HT-29 (cell line): Measurements from ENCODE around the gene WARS2. TPM values are rescaled to one million over a fixed set of nuclear protein-coding genes. Genes with fewer than 3 reads are reported as not detected.
"Not testable (repeated sequence)": the region's sequence is repeated elsewhere in the genome, so short reads cannot be mapped to it uniquely, and the experiment has no call there.

Experiments
- DNase-seq: peaks from one replicate; pipeline ENCODE4 v3.0.0-alpha.2; 2015; ENCODE audit warnings: low spot score
- total RNA-seq: library from RNA; depleted of rRNA; stranded (reverse); fragments of >200 nt; shearing (Covaris generic); gene quantifications from 2 replicates; pipeline ENCODE4 v1.2.3, GENCODE V29; 2014; rRNA removed

The WARS2 gene
- 13.1 and 16.4 TPM in 2 replicates for total RNA-seq

DNA sequence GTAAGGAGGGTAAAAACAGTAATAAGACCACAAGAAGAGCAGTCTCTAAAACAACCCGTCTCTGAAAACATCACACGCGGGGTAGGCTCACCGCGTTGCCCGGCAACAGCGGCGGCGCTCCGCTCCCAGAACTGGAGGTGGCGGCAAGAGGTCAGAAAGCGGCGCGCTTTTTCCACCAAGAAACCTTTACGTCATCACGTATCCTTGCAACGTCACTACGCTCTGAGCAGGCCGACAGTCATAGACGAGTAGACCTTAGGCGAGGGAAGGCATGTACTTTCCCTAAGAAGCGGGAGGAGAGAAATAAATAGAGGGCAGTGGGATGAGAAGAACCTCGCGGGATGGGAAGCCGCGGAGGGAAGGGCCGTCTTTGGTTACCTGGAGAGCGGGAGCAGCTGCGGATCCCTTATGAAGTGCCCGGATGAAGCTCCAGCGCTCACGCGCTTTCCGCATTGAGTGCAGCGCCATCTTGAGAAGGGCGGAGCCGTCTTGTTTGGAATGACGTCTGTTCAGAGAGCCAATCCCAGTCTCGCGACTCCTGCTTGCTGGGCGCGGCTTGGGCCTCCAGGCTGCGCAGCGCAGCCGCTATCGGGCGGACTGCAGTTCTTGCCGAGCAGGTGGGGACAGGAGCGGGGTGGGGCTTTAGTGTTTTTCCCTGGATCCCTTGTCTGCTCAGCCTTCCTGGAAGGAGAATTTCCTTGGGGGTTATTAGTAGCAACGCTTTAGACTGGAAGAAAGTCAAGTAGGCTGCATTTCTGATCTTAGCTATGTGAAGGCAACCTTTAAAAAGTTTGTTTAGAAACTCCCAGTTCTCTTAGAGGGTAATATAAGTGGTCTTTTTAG is at the start of gene WARS2:
Gene WARS2 (minus strand): TSS at position 477 of the 843 bp plus-strand sequence. CDS start 9 bp downstream, at position 468.
- peak; percentile 98 for DNase-seq

DNA sequence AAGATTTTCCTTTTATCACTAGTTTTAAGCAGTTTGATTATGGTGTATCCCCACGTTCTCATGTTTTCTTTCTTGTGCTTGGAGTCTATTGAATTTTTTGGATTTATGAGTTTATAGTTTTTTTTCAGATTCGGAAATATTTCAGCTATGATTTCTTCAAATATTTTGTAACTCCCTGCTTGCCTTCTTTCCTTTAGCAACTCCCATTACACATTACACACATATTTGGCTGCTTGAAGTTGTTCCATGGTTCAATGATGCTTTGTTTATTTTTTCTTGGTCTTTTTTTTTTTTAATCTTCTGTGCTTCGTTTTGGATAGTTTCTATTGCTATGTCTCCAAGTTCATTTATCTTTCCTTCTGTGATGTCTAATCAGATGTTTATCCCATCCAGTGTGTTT is 48.5 kb upstream of the WARS2 start:
- no peak for DNase-seq

GRCh38 chr1:119187416-119187815 is 47.0 kb upstream of the WARS2 start:
- no peak for DNase-seq

DNA sequence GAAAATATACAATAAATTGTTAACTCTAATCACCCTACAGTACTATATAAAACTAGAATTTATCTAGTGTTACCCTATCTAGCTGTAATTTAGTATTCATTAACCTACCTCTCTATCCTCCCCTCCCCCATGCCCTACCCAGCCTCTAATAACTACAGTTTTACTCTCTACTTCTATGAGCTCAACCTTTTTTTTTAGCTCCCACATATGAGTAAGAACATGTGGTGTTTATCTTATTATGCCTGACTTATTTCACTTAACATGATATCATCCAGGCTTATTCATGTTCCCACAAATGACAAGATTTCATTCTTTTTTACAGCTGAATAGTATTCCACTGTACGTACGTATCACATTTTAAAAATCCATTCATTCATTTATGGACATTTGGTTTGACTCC is 46.0 kb upstream of the WARS2 start:
- DNase-seq: no peak

DNA sequence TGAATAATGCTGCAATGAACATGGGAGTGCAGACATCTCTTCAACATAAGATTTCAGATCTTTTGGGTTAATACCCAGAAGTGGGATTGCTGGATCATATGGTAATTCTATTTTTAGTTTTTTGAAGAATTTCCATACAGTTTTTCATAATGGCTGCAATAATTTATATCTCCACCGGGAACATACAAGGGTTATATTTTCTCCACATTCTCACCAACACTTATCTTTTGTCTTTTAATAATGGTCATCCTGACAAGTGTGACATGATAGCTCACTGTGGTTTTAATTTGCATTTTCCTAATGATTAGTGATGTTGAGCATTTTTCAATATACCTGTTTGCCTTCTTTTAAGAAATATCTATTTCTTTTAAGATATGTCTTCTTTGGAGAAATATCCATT is 44.5 kb upstream of the WARS2 start:
- no peak for DNase-seq

DNA sequence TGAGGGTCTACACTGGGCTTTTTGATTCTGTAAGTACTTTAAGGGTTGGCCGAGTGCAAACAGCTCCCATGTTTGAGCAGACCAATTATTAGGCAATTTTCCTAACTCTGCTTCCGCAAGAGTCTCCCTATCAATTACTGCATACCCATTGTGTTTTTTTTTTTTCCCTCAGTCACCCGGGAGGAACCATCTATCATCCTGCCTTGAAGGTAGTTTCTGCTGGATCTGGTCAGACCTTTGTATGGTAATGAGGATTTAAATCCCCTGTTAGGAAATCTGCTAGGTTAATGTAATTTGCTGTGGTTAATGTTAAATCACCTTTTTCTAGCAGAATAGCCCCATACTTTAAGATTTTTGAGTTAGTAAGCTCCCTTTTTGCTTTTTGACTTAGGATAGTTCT is 40.8 kb upstream of the WARS2 start:
- no peak for DNase-seq

- no peak for DNase-seq
Observed at GRCh38 chr1:119179051-119179450, 38.6 kb upstream of the WARS2 start.

GRCh38 chr1:119172927-119173326 is 32.5 kb upstream of the WARS2 start:
- not testable (repeated sequence) for DNase-seq

DNA sequence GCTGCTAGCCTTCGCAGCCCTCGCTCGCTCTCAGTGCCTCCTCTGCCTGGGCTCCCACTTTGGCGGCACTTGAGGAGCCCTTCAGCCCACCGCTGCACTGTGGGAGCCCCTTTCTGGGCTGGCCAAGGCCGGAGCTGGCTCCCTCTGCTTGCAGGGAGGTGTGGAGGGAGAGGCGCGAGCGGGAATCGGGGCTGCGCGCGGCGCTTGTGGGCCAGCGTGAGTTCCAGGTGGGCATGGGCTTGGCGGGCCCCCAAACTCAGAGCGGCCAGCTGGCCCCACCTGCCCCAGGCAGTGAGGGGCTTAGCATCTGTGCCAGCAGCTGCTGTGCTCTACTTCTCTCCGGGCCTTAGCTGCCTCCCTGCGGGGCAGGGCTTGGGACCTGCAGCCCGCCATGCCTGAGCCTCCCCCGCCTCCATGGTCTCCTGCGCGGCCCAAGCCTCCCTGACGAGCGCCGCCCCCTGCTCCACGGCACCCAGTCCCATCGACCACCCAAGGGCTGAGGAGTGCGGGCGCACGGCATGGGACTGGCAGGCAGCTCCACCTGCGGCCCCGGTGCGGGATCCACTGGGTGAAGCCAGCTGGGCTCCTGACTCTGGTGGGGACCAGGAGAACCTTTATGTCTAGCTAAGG is 31.0 kb upstream of the WARS2 start:
- not testable (repeated sequence) for DNase-seq

- no peak for DNase-seq
Observed at GRCh38 chr1:119163396-119163795, 22.9 kb upstream of the WARS2 start.

- no peak for DNase-seq
Observed at GRCh38 chr1:119160866-119161265, 20.4 kb upstream of the WARS2 start.

DNA sequence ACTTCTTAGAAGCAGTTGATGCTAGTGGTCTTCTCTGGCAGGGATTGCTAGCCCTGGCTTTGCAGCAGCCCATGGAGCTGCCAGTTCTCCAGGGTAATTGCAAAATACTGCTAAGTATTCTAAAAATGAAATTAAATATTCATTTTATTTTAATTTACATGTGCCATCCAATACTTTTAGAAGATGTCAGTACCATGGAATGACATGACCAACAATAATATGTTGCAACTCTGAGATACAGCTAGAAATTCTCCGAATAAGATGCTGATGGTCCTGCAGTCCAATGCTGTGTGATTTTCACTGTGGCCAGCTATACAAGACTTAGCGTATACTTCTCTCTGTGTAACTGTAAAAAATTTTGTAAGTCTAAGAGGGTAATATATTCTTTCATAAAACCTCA is 20.0 kb upstream of the WARS2 start:
- DNase-seq: no peak

- no peak for DNase-seq
Observed at GRCh38 chr1:119159966-119160365, 19.5 kb upstream of the WARS2 start.

- no peak for DNase-seq
Observed at GRCh38 chr1:119159111-119159510, 18.7 kb upstream of the WARS2 start.

GRCh38 chr1:119156761-119157160 is 16.3 kb upstream of the WARS2 start:
- not testable (repeated sequence) for DNase-seq

DNA sequence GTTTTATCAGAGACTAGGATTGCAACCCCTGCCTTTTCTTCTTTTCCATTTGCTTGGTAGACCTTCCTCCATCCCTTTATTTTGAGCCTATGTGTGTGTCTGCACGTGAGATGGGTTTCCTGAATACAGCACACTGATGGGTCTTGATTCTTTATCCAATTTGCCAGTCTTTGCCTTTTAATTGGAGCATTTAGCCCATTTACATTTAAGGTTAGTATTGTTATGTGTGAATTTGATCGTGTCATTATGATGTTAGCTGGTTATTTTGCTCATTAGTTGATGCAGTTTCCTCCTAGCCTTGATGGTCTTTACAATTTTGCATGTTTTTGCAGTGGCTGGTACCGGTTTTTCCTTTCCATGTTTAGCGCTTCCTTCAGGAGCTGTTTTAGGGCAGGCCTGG is 14.6 kb upstream of the WARS2 start:
- not testable (repeated sequence) for DNase-seq

- DNase-seq: no peak
Observed at GRCh38 chr1:119150150-119150549, 9.7 kb upstream of the WARS2 start.

GRCh38 chr1:119147661-119148090 is 7.2 kb upstream of the WARS2 start:
- DNase-seq: no peak

- DNase-seq: no peak
Observed at GRCh38 chr1:119146466-119146865, 6.0 kb upstream of the WARS2 start.

- no peak for DNase-seq
Observed at GRCh38 chr1:119144813-119145212, 4.4 kb upstream of the WARS2 start.

- DNase-seq: no peak
Observed at GRCh38 chr1:119143706-119144105, 3.3 kb upstream of the WARS2 start.

- DNase-seq: no peak
Observed at GRCh38 chr1:119141660-119142059, 1.2 kb upstream of the WARS2 start.

- no peak for DNase-seq
Observed at GRCh38 chr1:119141020-119141424, 569 bp upstream of the WARS2 start.
